H1 (cell line): ENCODE results near the gene GALNT6. TPM values are rescaled to one million over a fixed set of nuclear protein-coding genes. Genes with fewer than 3 reads are reported as not detected.

Experiments used
- CTCF ChIA-PET: fragments of 300-600 bp; sonication (Branson Sonifier 250); formaldehyde crosslinking; loops from one replicate; lab custom pipeline; 2021; ENCODE audit not compliant: partially characterized antibody; lab: Charles Lee
- POLR2A ChIA-PET: fragments of 300-600 bp; sonication (Branson Sonifier 250); formaldehyde crosslinking; loops from one replicate; lab custom pipeline; 2021; ENCODE audit warnings: inconsistent platforms; ENCODE audit not compliant: partially characterized antibody; lab: Charles Lee
- DNase-seq, 2 experiments: peaks; one replicate each; pipeline versions ENCODE4 v3.0.0 to v3.0.0-alpha.2; 2010 to 2022; ENCODE audit warnings: low spot score in 2 of 2, low read depth in 1 of 2, mixed read lengths in 1 of 2
- FAIRE-seq: peaks from 2 replicates; lab custom pipeline; 2011; peaks lifted over from hg19 to GRCh38; lab: Jason Lieb, UNC
- H2AFZ ChIP-seq: 2 replicates; pipeline ENCODE4 v1.8.1; 2012; ENCODE audit warnings: low read length, inconsistent platforms
- H2AK5ac ChIP-seq: 2 replicates; pipeline ENCODE4 v1.6.1; 2013; ENCODE audit warnings: low read depth, low read length
- H2BK120ac ChIP-seq: replicated peaks from 2 replicates; pipeline ENCODE3; 2013; ENCODE audit warnings: low read depth, low read length, inconsistent platforms
- H2BK12ac ChIP-seq: 2 replicates; pipeline ENCODE4 v1.6.1; 2013; ENCODE audit warnings: low read depth, low read length
- H2BK15ac ChIP-seq: 2 replicates; pipeline ENCODE4 v1.6.1; 2013; ENCODE audit warnings: low read length
- H2BK20ac ChIP-seq: 2 replicates; pipeline ENCODE4 v1.6.1; 2013; ENCODE audit warnings: low read length
- H2BK5ac ChIP-seq: 2 replicates; pipeline ENCODE4 v1.6.1; 2013; ENCODE audit warnings: low read depth, low read length
- H3K14ac ChIP-seq: 2 replicates; pipeline ENCODE4 v1.6.1; 2013; ENCODE audit warnings: inconsistent platforms; ENCODE audit not compliant: insufficient read length
- H3K18ac ChIP-seq: 2 replicates; pipeline ENCODE4 v1.6.1; 2013; ENCODE audit warnings: low read length; ENCODE audit errors: extremely low read depth
- H3K23ac ChIP-seq: 2 replicates; pipeline ENCODE4 v1.6.1; 2013; ENCODE audit warnings: inconsistent platforms; ENCODE audit not compliant: insufficient read length
- H3K23me2 ChIP-seq: 2 replicates; pipeline ENCODE4 v1.6.1; 2013; ENCODE audit warnings: low read depth, low read length
- H3K27ac ChIP-seq: 2 replicates; pipeline ENCODE4 v1.6.1; 2011; ENCODE audit warnings: low read depth, low read length, inconsistent platforms
- H3K27me3 ChIP-seq, 4 experiments: replicated peaks in 1 of 4; 1 replicate in 1 of 4; 2 replicates in 3 of 4; pipeline versions ENCODE4 v1.6.1 to v1.8.1; 2011 to 2013; ENCODE audit warnings: low read length in 3 of 4, mild to moderate bottlenecking in 3 of 4, inconsistent platforms in 2 of 4, mixed read lengths in 2 of 4, moderate library complexity in 1 of 4; ENCODE audit not compliant: control insufficient read depth in 3 of 4, insufficient read depth in 3 of 4; ENCODE audit errors: extremely low read depth in 1 of 4
- H3K36me3 ChIP-seq, 4 experiments: 2 replicates each; pipeline versions ENCODE4 v1.6.1 to v1.8.1; 2011 to 2013; ENCODE audit warnings: mild to moderate bottlenecking in 4 of 4, low read length in 3 of 4, moderate library complexity in 2 of 4, control low read depth in 1 of 4, inconsistent platforms in 1 of 4; ENCODE audit not compliant: insufficient read depth in 4 of 4, control insufficient read depth in 2 of 4
- H3K4ac ChIP-seq: replicated peaks from 2 replicates; pipeline ENCODE3; 2013; ENCODE audit warnings: low read length, low read depth, mixed read lengths, inconsistent platforms; ENCODE audit not compliant: insufficient read length
- H3K4me1 ChIP-seq, 4 experiments: replicated peaks in 1 of 4; 1 replicate in 1 of 4; 2 replicates in 3 of 4; pipeline versions ENCODE4 v1.6.1 to v1.8.1; 2011 to 2013; ENCODE audit warnings: low read length in 3 of 4, inconsistent platforms in 2 of 4, mixed read lengths in 1 of 4; ENCODE audit not compliant: insufficient read depth in 4 of 4, control insufficient read depth in 3 of 4
- H3K4me2 ChIP-seq, 2 experiments: 2 replicates each; pipeline versions ENCODE4 v1.6.1 to v1.8.1; 2011 to 2013; ENCODE audit warnings: low read depth in 2 of 2, low read length in 2 of 2, control low read depth in 1 of 2, inconsistent platforms in 1 of 2, mild to moderate bottlenecking in 1 of 2; ENCODE audit not compliant: insufficient read depth in 1 of 2
- H3K4me3 ChIP-seq, 4 experiments: fragments of 200-600, 300-600 bp in 1 of 4; sonication (generic), shearing (Covaris generic), sonication (Bioruptor Twin) in 1 of 4; 2 replicates each; pipeline versions ENCODE4 v1.5.1 to v1.8.1; 2011 to 2016; ENCODE audit warnings: low read length in 4 of 4, low read depth in 3 of 4, control low read depth in 2 of 4, inconsistent platforms in 2 of 4, mild to moderate bottlenecking in 2 of 4, mixed read lengths in 1 of 4, moderate library complexity in 1 of 4; ENCODE audit not compliant: insufficient read depth in 2 of 4; ENCODE audit errors: extremely low read depth in 1 of 4
- H3K56ac ChIP-seq: replicated peaks from 2 replicates; pipeline ENCODE3; 2013; ENCODE audit warnings: low read depth, mild to moderate bottlenecking, mixed read lengths, low read length, inconsistent platforms; ENCODE audit not compliant: insufficient read length
- H3K79me1 ChIP-seq: 2 replicates; pipeline ENCODE4 v1.6.1; 2013; ENCODE audit warnings: low read depth, low read length, control low read depth
- H3K79me2 ChIP-seq, 2 experiments: 2 replicates each; pipeline versions ENCODE4 v1.6.1 to v1.8.1; 2012 to 2013; ENCODE audit warnings: low read length in 2 of 2, mild to moderate bottlenecking in 2 of 2, inconsistent platforms in 1 of 2; ENCODE audit not compliant: insufficient read depth in 2 of 2, control insufficient read depth in 1 of 2
- H3K9ac ChIP-seq, 4 experiments: replicated peaks in 1 of 4; 1 replicate in 1 of 4; 2 replicates in 3 of 4; pipeline versions ENCODE4 v1.6.1 to v1.8.1; 2011 to 2013; ENCODE audit warnings: low read depth in 3 of 4, low read length in 3 of 4, control low read depth in 2 of 4, mild to moderate bottlenecking in 2 of 4, moderate library complexity in 2 of 4, inconsistent platforms in 1 of 4; ENCODE audit errors: extremely low read depth in 1 of 4
- H3K9me3 ChIP-seq, 2 experiments: 2 replicates each; pipeline versions ENCODE4 v1.6.1 to v1.8.1; 2012 to 2013; ENCODE audit warnings: mild to moderate bottlenecking in 2 of 2, moderate library complexity in 2 of 2, control low read depth in 1 of 2, inconsistent platforms in 1 of 2, low read depth in 1 of 2, low read length in 1 of 2, mixed read lengths in 1 of 2; ENCODE audit not compliant: insufficient read depth in 2 of 2
- H4K20me1 ChIP-seq, 2 experiments: replicated peaks in 1 of 2; 2 replicates each; pipeline versions ENCODE3 to v1.8.1; 2011 to 2013; ENCODE audit warnings: inconsistent platforms in 2 of 2, low read length in 2 of 2, mild to moderate bottlenecking in 1 of 2; ENCODE audit not compliant: insufficient read depth in 2 of 2, control insufficient read depth in 1 of 2
- H4K5ac ChIP-seq: 2 replicates; pipeline ENCODE4 v1.6.1; 2013; ENCODE audit warnings: low read length, low read depth, mixed read lengths, inconsistent platforms; ENCODE audit not compliant: insufficient read length
- H4K8ac ChIP-seq: 2 replicates; pipeline ENCODE4 v1.8.0; 2013; ENCODE audit warnings: mild to moderate bottlenecking, moderate library complexity, low read length, inconsistent platforms; ENCODE audit not compliant: insufficient read depth; ENCODE audit errors: extremely low read depth
- H4K91ac ChIP-seq: replicated peaks from 2 replicates; pipeline ENCODE3; 2013; ENCODE audit warnings: low read length, mixed read lengths, inconsistent platforms; ENCODE audit not compliant: insufficient read length
- BCL11A ChIP-seq, 2 experiments: IDR thresholded peaks; one replicate each; pipeline ENCODE4 v1.6.1; 2011; ENCODE audit warnings: low read depth in 2 of 2, low read length in 2 of 2, mild to moderate bottlenecking in 2 of 2
- CBX5 ChIP-seq: fragments of 300-800, 300-1000 bp; sonication (generic); IDR thresholded peaks from 2 replicates; pipeline ENCODE4 v1.7.1; 2016; ENCODE audit warnings: antibody characterized with exemption, low read length, low read depth
- KDM1A ChIP-seq: fragments of 200-600, 300-600 bp; sonication (generic); IDR thresholded peaks from 2 replicates; pipeline ENCODE4 v1.7.1; 2016; ENCODE audit warnings: mild to moderate bottlenecking, low read length, borderline replicate concordance
- KDM5A ChIP-seq: fragments of 200-600 bp; IDR thresholded peaks from 2 replicates; pipeline ENCODE4 v1.7.1; 2012; ENCODE audit warnings: mild to moderate bottlenecking, low read length, inconsistent platforms, mixed read lengths
- RBBP5 ChIP-seq: IDR thresholded peaks from 2 replicates; pipeline ENCODE4 v1.7.1; 2012; ENCODE audit warnings: low read depth, mild to moderate bottlenecking, inconsistent platforms, low read length, moderate library complexity, borderline replicate concordance
- ZNF274 ChIP-seq: IDR thresholded peaks from 2 replicates; pipeline ENCODE4 v1.7.0; 2012; ENCODE audit warnings: low read length, borderline replicate concordance; ENCODE audit errors: extremely low read depth
- WGBS, 2 experiments: shearing (Covaris generic) in 1 of 2; methylation state at CpG; one replicate each; pipeline versions ENCODE4 v1.1.6 to v1.1.7; 2013 to 2015; ENCODE audit warnings: low lambda C conversion rate in 2 of 2, mixed read lengths in 2 of 2, inconsistent platforms in 1 of 2, low coverage in 1 of 2, missing lambda C conversion rate in 1 of 2; ENCODE audit not compliant: insufficient replicate concordance in 2 of 2, insufficient coverage in 1 of 2, insufficient read length in 1 of 2; ENCODE audit errors: extremely low coverage in 1 of 2, missing lambda C conversion rate in 1 of 2; 5-methylcytosine and 5-hydroxymethylcytosine counted together
- polyA plus RNA-seq, 7 experiments: library from polyadenylated mRNA; depleted of rRNA in 3 of 7; stranded (reverse) in 5 of 7; unstranded in 2 of 7; fragments of >200 nt in 5 of 7; fragments of 200-250 nt in 2 of 7; gene quantifications; 1 replicate in 5 of 7; 2 replicates in 1 of 7; 4 replicates in 1 of 7; pipeline versions ENCODE4 v1.2.1 to v1.2.3, GENCODE V29; 2011 to 2013; ENCODE audit warnings: missing spikeins in 2 of 7, mixed read lengths in 2 of 7
- total RNA-seq: library from RNA; stranded (reverse); fragmentation: NEBNext Ultra II Directional; extraction: Animal tissue kit (Norgen Biotek cat#: 25700); gene quantifications from 2 replicates; pipeline ENCODE4 v1.2.1, GENCODE V29; 2021
- TF ChIP-seq, protein P1 (sequence below): IDR thresholded peaks from 2 replicates; pipeline ENCODE4 v1.6.1; 2011; ENCODE audit warnings: low read length, improper control_type of control experiment

Gene GALNT6
- total and polyA plus RNA-seq, 2 of the 8 experiments (the other 6 are each of a cell fraction or from before 2014, with no cell fraction given), result 5.8 to 10.7 TPM

GRCh38 chr12:51328587-51328986 lies 62.6 kb downstream of the GALNT6 start:
- no peak for DNase-seq
- H3K27me3 ChIP-seq, result no peaks in the 10 kb centered on the region
- POLR2A ChIA-PET, result no interaction called here
- no peaks in the 10 kb centered on the region for H3K79me2 ChIP-seq
- H2AFZ ChIP-seq, result no peak overlapping the region
- no peaks in the 10 kb centered on the region for H3K79me1 ChIP-seq
- no peak overlapping the region for H3K27ac ChIP-seq
- H3K4me1 ChIP-seq, result no peaks in the 10 kb centered on the region; a peak in 1 of 7 replicates
- no peaks in the 10 kb centered on the region for H3K36me3 ChIP-seq
- H3K4me2 ChIP-seq, result no peak overlapping the region
- H3K23ac ChIP-seq, result no peak overlapping the region
- H3K4ac ChIP-seq, result no peak overlapping the region
- WGBS, 2 experiments, result 100% methylated on average over 4 of the region's 4 CpGs; no CpG with 5 or more reads in 1 of the 2 experiments
- H2BK120ac ChIP-seq, result no peak overlapping the region
- H2BK20ac ChIP-seq, result no peak overlapping the region
- H4K8ac ChIP-seq, result no peak overlapping the region
- H3K23me2 ChIP-seq, result no peaks in the 10 kb centered on the region
- H3K18ac ChIP-seq, result no peak overlapping the region
- H2BK5ac ChIP-seq, result no peak overlapping the region
- no peak overlapping the region for H4K91ac ChIP-seq
- H3K9me3 ChIP-seq, result no peaks in the 10 kb centered on the region
- no peak overlapping the region for H2BK15ac ChIP-seq
- CTCF ChIA-PET, result interaction anchor here (0.7 to 0.9 kb wide), 2 partner anchors 9 to 11 kb away, joined by 4 read pairs; no protein-coding TSS in a partner anchor
- no peak overlapping the region for H3K4me3 ChIP-seq
- no peak for FAIRE-seq
- H3K14ac ChIP-seq, result peak overlapping the region; percentile 71
- H4K20me1 ChIP-seq, result no peaks in the 10 kb centered on the region
- no peak overlapping the region for H3K56ac ChIP-seq
- H3K9ac ChIP-seq, result no peak overlapping the region
- H2AK5ac ChIP-seq, result no peak overlapping the region
- H2BK12ac ChIP-seq, result no peak overlapping the region
- no peak overlapping the region for H4K5ac ChIP-seq
- TF ChIP-seq KDM1A (no peak), RBBP5 (no peak), CBX5 (no peak), ZNF274 (no peak), KDM5A (no peak), BCL11A (IDR thresholded peaks at IDR 0.05; ENCODE audit: low read depth in 2 of 2, low read length in 2 of 2) (no peak)
- TF ChIP-seq, protein P1, sequence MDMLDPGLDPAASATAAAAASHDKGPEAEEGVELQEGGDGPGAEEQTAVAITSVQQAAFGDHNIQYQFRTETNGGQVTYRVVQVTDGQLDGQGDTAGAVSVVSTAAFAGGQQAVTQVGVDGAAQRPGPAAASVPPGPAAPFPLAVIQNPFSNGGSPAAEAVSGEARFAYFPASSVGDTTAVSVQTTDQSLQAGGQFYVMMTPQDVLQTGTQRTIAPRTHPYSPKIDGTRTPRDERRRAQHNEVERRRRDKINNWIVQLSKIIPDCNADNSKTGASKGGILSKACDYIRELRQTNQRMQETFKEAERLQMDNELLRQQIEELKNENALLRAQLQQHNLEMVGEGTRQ, result no peak
